ENCODE data around the gene SIN3B.

DNA sequence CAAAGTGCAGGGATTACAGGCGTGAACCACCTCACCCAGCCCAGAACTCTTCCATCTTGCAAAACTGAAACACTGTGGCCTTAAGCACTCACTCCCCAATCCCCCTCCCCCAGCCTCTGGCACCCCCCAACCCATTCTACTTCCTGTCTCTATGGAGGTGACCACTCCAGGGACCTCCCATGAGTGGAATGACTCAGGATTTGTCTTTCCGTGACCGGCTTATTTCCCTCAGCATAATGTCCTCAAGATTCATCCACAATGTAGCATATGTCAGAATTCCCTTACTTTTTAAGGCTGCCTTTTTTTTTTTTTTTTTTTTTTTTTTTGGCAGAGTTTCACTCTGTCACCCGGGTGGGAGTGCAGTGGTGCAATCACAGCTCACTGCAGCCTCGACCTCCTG is 56.0 kb downstream of the SIN3B start:
- TF ChIP-seq CTCF (IDR thresholded peaks at IDR 0.05; ENCODE audit: poor library complexity, severe bottlenecking) (no peak), POLR2AphosphoS5 (IDR thresholded peaks at IDR 0.05) (no peak), EZH2 (IDR thresholded peaks at IDR 0.05; ENCODE audit: borderline replicate concordance, insufficient read depth, low read length, poor library complexity, severe bottlenecking) (no peak), TAF1 (IDR thresholded peaks at IDR 0.05; ENCODE audit: low read depth) (no peak)
